Measurements from ENCODE around the gene RBCK1. TPM values are rescaled to one million over a fixed set of nuclear protein-coding genes. Genes with fewer than 3 reads are reported as not detected.
A peak's percentile ranks its signal among the peaks of the same experiment; 100 is the strongest.

RBCK1 gene
- total RNA-seq, 2 donors from 2014 or later = 134 to 169 TPM

GRCh38 chr20:458776-459175 is 50.7 kb downstream of the RBCK1 start:
- no peaks in the 10 kb centered on the region for H3K36me3 ChIP-seq
- no peaks in the 10 kb centered on the region for H3K9me3 ChIP-seq
- H3K27ac ChIP-seq = no peak overlapping the region
- no peak overlapping the region for H3K4me3 ChIP-seq
- intact Hi-C loops (cut with DNase I) = no loop called here
- no peak for DNase-seq
- TF ChIP-seq, protein P1, sequence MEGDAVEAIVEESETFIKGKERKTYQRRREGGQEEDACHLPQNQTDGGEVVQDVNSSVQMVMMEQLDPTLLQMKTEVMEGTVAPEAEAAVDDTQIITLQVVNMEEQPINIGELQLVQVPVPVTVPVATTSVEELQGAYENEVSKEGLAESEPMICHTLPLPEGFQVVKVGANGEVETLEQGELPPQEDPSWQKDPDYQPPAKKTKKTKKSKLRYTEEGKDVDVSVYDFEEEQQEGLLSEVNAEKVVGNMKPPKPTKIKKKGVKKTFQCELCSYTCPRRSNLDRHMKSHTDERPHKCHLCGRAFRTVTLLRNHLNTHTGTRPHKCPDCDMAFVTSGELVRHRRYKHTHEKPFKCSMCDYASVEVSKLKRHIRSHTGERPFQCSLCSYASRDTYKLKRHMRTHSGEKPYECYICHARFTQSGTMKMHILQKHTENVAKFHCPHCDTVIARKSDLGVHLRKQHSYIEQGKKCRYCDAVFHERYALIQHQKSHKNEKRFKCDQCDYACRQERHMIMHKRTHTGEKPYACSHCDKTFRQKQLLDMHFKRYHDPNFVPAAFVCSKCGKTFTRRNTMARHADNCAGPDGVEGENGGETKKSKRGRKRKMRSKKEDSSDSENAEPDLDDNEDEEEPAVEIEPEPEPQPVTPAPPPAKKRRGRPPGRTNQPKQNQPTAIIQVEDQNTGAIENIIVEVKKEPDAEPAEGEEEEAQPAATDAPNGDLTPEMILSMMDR (IDR thresholded peaks at IDR 0.05) = no peak
- no peaks in the 10 kb centered on the region for H3K27me3 ChIP-seq
- H3K9ac ChIP-seq (ENCODE audit: low read depth in 2 of 2, low read length in 2 of 2) = peak overlapping the region in 1 of 2 donors; percentile 26
- H3K4me1 ChIP-seq = peaks cover 7% of the 10 kb centered on the region

GRCh38 chr20:460180-460579 is 52.1 kb downstream of the RBCK1 start:
- Histone ChIP-seq H3K27ac (no peak overlapping the region), H3K9ac (ENCODE audit: low read depth in 2 of 2, low read length in 2 of 2) (peak overlapping the region in 1 of 2 donors; percentile 6), H3K9me3 (no peaks in the 10 kb centered on the region), H3K4me3 (no peak overlapping the region), H3K27me3 (no peaks in the 10 kb centered on the region), H3K36me3 (no peaks in the 10 kb centered on the region), H3K4me1 (peaks cover 7% of the 10 kb centered on the region)
- intact Hi-C loops (cut with DNase I) = no loop called here
- TF ChIP-seq, protein P1 (IDR thresholded peaks at IDR 0.05) = no peak
- no peak for DNase-seq

DNA sequence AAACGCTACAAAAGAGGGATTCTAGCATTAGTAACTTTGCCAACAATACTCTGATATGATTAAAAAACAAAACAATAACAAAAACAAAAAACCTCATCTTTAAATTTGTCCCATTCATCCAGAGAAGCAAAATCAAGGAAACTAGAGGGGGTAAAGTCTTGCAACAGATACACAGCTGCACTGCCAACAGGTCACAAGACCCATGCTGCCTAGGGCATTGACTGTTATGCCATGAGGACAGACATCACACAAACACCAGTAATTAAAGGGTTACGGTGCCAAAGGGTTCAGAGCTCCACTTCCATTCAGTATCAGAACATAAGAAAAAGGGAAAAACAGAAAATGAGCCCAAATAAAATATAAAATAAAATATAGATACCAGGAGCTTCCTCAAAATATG is 52.6 kb downstream of the RBCK1 start:
- TF ChIP-seq, protein P1 (IDR thresholded peaks at IDR 0.05) = no peak
- Histone ChIP-seq H3K4me3 (peak overlapping the region; percentile 75), H3K4me1 (peaks cover 7% of the 10 kb centered on the region), H3K9ac (ENCODE audit: low read depth in 2 of 2, low read length in 2 of 2) (no peak overlapping the region), H3K27ac (no peak overlapping the region), H3K27me3 (no peaks in the 10 kb centered on the region), H3K9me3 (no peaks in the 10 kb centered on the region), H3K36me3 (no peaks in the 10 kb centered on the region)
- intact Hi-C loops (cut with DNase I) = no loop called here
- no peak for DNase-seq

DNA sequence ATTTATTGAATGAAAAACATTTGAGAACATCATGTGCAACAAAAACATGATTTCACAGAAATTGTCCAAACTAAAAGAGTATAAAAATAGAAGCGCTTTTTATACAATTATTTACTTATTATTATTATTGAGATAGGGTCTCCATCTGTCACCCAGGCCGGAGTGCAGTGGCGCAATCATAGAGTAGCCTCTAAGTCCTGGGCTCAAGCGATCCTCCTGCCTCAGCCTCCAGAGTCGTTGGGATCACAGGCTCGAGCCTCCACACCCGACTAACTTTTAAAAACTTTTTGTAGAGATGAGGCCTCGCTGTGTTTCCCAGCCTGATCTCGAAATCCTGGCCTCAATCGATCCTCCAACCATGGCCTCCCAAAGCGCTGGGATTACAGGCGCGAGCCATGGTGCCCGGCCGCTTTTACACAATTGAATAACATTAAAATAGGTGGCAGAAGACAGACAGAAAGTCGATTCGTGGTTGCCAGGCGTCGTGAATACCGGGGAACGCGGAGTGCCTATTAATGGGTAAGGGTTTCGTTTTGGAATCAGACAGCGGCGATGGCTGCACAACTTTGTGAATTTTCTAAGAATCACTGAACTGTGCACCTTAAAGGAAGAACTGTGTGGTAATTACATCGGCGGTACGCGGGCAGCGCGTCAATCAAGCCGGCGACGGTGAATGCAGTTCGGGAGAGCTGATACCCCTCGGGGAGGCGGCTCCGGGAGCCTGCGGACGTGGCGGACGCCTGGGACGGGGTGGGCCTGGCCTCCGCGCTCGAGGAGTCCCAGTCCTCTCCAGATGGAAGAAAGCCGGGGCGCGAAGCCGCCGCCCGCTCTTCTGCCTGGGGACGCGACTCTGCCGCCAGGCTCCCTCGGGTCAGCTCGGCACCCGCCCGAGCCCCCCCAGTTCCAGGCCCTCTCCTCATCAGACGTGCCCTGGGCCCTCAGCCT is 53.4 kb downstream of the RBCK1 start:
- Histone ChIP-seq H3K4me3 (peak overlapping the region; percentile 75), H3K36me3 (no peaks in the 10 kb centered on the region), H3K9me3 (no peaks in the 10 kb centered on the region), H3K27ac (peak overlapping the region; percentile 79), H3K9ac (ENCODE audit: low read depth in 2 of 2, low read length in 2 of 2) (peak overlapping the region; percentile 83 to 96), H3K27me3 (no peaks in the 10 kb centered on the region), H3K4me1 (peaks cover 7% of the 10 kb centered on the region)
- TF ChIP-seq, protein P1 (IDR thresholded peaks at IDR 0.05) = no peak
- DNase-seq = peak; percentile 56
- intact Hi-C loops (cut with DNase I) = no loop called here

GRCh38 chr20:462199-462991 is 54.3 kb downstream of the RBCK1 start, which contains the start of gene TBC1D20:
Gene TBC1D20, minus strand, starts transcription at chr20:462533. Its CDS starts 128 bp downstream, at chr20:462405.
- Histone ChIP-seq H3K27me3 (no peaks in the 10 kb centered on the region), H3K4me3 (peak within 1 kb of the TSS; percentile 75), H3K9ac (ENCODE audit: low read depth in 2 of 2, low read length in 2 of 2) (peak within 1 kb of the TSS; percentile 83 to 96), H3K4me1 (peaks cover 7% of the 10 kb centered on the region), H3K9me3 (no peaks in the 10 kb centered on the region), H3K27ac (peak within 1 kb of the TSS; percentile 79), H3K36me3 (no peaks in the 10 kb centered on the region)
- DNase-seq = peak; percentile 86
- TF ChIP-seq, protein P1 (IDR thresholded peaks at IDR 0.05) = no peak
- intact Hi-C loops (cut with DNase I) = no loop called here

Measured in colonic mucosa (tissue), 4 donors.